PC-3 (cell line): ENCODE measurements around the gene NOC2L. TPM values are rescaled to one million over a fixed set of nuclear protein-coding genes. Genes with fewer than 3 reads are reported as not detected.

Source experiments
- ATAC-seq: fragments of 200-7000 bp; cut with Tn5 transposase; 2 replicates; pipeline ENCODE4 v1.9.1; 2020; ENCODE audit warnings: mild to moderate bottlenecking, moderate library complexity
- BruUV-seq: library from RNA; stranded (reverse); fragments of 400-500 nt; replicated peaks from 2 replicates; lab custom pipeline; 2021; lab: Mats Ljungman, UMichigan
- CTCF ChIA-PET: fragments of 300-600 bp; sonication (Branson Sonifier 250); formaldehyde crosslinking; loops from one replicate; lab custom pipeline; 2022; ENCODE audit warnings: antibody characterized with exemption; lab: Charles Lee
- POLR2A ChIA-PET: fragments of 300-600 bp; sonication (Branson Sonifier 250); formaldehyde crosslinking; loops from one replicate; lab custom pipeline; 2022; ENCODE audit warnings: antibody characterized with exemption; ENCODE audit not compliant: unreplicated experiment; lab: Charles Lee
- DNase-seq: peaks from one replicate; pipeline ENCODE4 v3.0.0-alpha.2; 2015
- H2AFZ ChIP-seq: fragments of 300-600 bp; sonication (generic); 2 replicates; pipeline ENCODE4 v1.6.0; 2016; ENCODE audit warnings: antibody characterized with exemption, low read length
- H3F3A ChIP-seq: fragments of 300-600 bp; sonication (generic); one replicate; pipeline ENCODE4 v1.6.0; 2017; ENCODE audit warnings: antibody characterized with exemption, low read length, control low read depth, mild to moderate bottlenecking; ENCODE audit not compliant: unreplicated experiment
- H3K27ac ChIP-seq: fragments of 300-600 bp; sonication (generic); 2 replicates; pipeline ENCODE4 v1.5.1; 2016; ENCODE audit warnings: mild to moderate bottlenecking, low read length
- H3K27me3 ChIP-seq: fragments of 300-600 bp; sonication (generic); 2 replicates; pipeline ENCODE4 v1.6.1; 2016; ENCODE audit warnings: low read length, mixed read lengths
- H3K36me3 ChIP-seq: fragments of 300-600 bp; sonication (generic); 2 replicates; pipeline ENCODE4 v1.6.1; 2016; ENCODE audit warnings: low read depth, mixed run types, low read length, mixed read lengths
- H3K4me1 ChIP-seq: fragments of 300-600 bp; sonication (generic); 2 replicates; pipeline ENCODE4 v1.5.1; 2016; ENCODE audit warnings: low read length; ENCODE audit not compliant: insufficient read depth
- H3K4me2 ChIP-seq: fragments of 300-600 bp; sonication (generic); 2 replicates; pipeline ENCODE4 v1.6.0; 2016; ENCODE audit warnings: low read length
- H3K4me3 ChIP-seq: fragments of 300-600 bp; sonication (generic); 2 replicates; pipeline ENCODE4 v1.5.1; 2016; ENCODE audit warnings: mild to moderate bottlenecking, low read length, mixed read lengths
- H3K79me2 ChIP-seq: fragments of 300-600 bp; sonication (generic); 2 replicates; pipeline ENCODE4 v1.6.1; 2017; ENCODE audit warnings: low read length, mixed read lengths
- H3K9ac ChIP-seq: fragments of 300-600 bp; sonication (generic); 2 replicates; pipeline ENCODE4 v1.6.0; 2016; ENCODE audit warnings: mild to moderate bottlenecking, low read length
- H3K9me2 ChIP-seq: fragments of 300-600 bp; sonication (generic); replicated peaks from 2 replicates; pipeline ENCODE4 v1.6.1; 2016; ENCODE audit warnings: mixed run types, low read length, mixed read lengths
- H3K9me3 ChIP-seq: fragments of 300-600 bp; sonication (generic); 2 replicates; pipeline ENCODE4 v1.6.1; 2016; ENCODE audit warnings: low read length, mixed read lengths
- H4K20me1 ChIP-seq: fragments of 300-600 bp; sonication (generic); 2 replicates; pipeline ENCODE4 v1.6.1; 2016; ENCODE audit warnings: low read length, mixed read lengths
- CTCF ChIP-seq: fragments of 300-600 bp; sonication (generic); conservative IDR thresholded peaks from 2 replicates; pipeline ENCODE4 v1.5.1; 2017; ENCODE audit warnings: antibody characterized with exemption, low read depth, mild to moderate bottlenecking, low read length
- EZH2 ChIP-seq: fragments of 300-600 bp; sonication (generic); IDR thresholded peaks from one replicate; pipeline ENCODE4 v1.6.1; 2017; ENCODE audit warnings: antibody characterized with exemption, mild to moderate bottlenecking, low read length; ENCODE audit not compliant: unreplicated experiment
- EZH2phosphoT487 ChIP-seq: fragments of 300-600 bp; sonication (generic); IDR thresholded peaks from 2 replicates; pipeline ENCODE4 v1.6.1; 2018; ENCODE audit warnings: mild to moderate bottlenecking, antibody characterized with exemption, low read length, borderline replicate concordance
- intact Hi-C: fragments of 100-400 bp; cut with micrococcal nuclease; formaldehyde crosslinking; loops from 2 replicates; pipeline ENCODE4 v1.9.0; 2023
- total RNA-seq: library from RNA; depleted of rRNA; stranded (reverse); fragments of >200 nt; gene quantifications from 2 replicates; pipeline ENCODE4 v1.2.3, GENCODE V29; 2014; rRNA removed

The NOC2L gene
- total RNA-seq, 1 experiment from 2014 or later, result 262 TPM

- intact Hi-C loops, result no loop called here
- Histone ChIP-seq H3K9me2 (no peaks in the 10 kb centered on the region), H3K36me3 (no peaks in the 10 kb centered on the region), H3K27ac (no peak overlapping the region), H3K4me3 (no peak overlapping the region), H4K20me1 (no peaks in the 10 kb centered on the region), H3K9me3 (no peaks in the 10 kb centered on the region), H3K4me1 (no peaks in the 10 kb centered on the region), H3K79me2 (no peaks in the 10 kb centered on the region), H2AFZ (no peak overlapping the region), H3F3A (no peaks in the 10 kb centered on the region), H3K4me2 (no peak overlapping the region), H3K9ac (no peak overlapping the region), H3K27me3 (peaks cover 6% of the 10 kb centered on the region; the same call in 1 of the 2 replicates)
- ATAC-seq (no peak), DNase-seq (no peak)
- no peak for TF ChIP-seq EZH2phosphoT487
- TF ChIP-seq EZH2, result no peak
- no peak for TF ChIP-seq CTCF
- ChIA-PET CTCF (no interaction called here), POLR2A (no interaction called here)
- BruUV-seq, result no TSS peak
Observed at GRCh38 chr1:897226-897625, 61.8 kb downstream of the NOC2L start.

Other genes with a start within 250 kb of the NOC2L start
- 2.7 and 5.8 TPM in 2 replicates for gene SAMD11, start 35.3 kb downstream of the NOC2L start, total RNA-seq
- gene KLHL17, start 1.3 kb upstream of the NOC2L start, total RNA-seq, result 29.8 and 32.1 TPM in 2 replicates
- 14.0 and 18.3 TPM in 2 replicates for gene PLEKHN1, start 7.2 kb upstream of the NOC2L start, total RNA-seq
- gene PERM1, start 22.8 kb upstream of the NOC2L start, total RNA-seq, result 0.47 and 1.1 TPM in 2 replicates
- 233 and 379 TPM in 2 replicates for gene HES4, start 40.8 kb upstream of the NOC2L start, total RNA-seq
- 749 and 758 TPM in 2 replicates for gene ISG15, start 54.2 kb upstream of the NOC2L start, total RNA-seq
- gene AGRN, start 60.9 kb upstream of the NOC2L start, total RNA-seq, result 273 and 377 TPM in 2 replicates
- 147 and 171 TPM in 2 replicates for gene RNF223, start 115.0 kb upstream of the NOC2L start, total RNA-seq
- 61.7 and 78.0 TPM in 2 replicates for gene C1orf159, start 156.8 kb upstream of the NOC2L start, total RNA-seq
- 0.36 and 0.46 TPM in 2 replicates for gene TTLL10, start 214.6 kb upstream of the NOC2L start, total RNA-seq
- 87.2 and 120 TPM in 2 replicates for gene TNFRSF18, start 247.3 kb upstream of the NOC2L start, total RNA-seq